Hematopoietic multipotent progenitor cell treated with erythropoietin and hydrocortisone succinate and interleukin-3 and kit ligand, for 4 days (in vitro differentiated cells): Measurements from ENCODE around the gene APBB2.

ENCODE experiments used
- DNase-seq: peaks from one replicate; pipeline ENCODE4 v3.0.0-alpha.2; 2015

APBB2 gene

DNA sequence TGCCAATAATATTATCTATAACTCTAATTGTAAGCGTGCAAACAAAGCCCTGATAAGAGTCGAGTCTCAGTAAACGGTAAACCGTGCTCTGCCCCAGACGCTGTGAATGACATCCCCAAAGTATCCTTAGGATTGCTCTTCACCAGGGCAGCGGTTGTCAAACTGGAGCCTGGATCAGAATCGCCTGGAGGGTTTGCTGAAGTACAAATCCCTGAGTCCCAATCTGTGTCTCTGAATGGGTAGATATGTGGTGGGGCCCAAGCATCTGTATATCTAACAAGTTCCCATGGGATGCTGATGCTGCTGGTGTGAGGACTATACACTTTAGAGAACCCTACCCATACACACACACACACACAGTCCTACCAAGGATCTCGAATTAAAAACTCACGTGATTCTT is 813 bp upstream of the APBB2 start:
- DNase-seq: peak; percentile 1

- DNase-seq: no peak
Measured at GRCh38 chr4:41214825-41215146, 444 bp upstream of the APBB2 start.

DNA sequence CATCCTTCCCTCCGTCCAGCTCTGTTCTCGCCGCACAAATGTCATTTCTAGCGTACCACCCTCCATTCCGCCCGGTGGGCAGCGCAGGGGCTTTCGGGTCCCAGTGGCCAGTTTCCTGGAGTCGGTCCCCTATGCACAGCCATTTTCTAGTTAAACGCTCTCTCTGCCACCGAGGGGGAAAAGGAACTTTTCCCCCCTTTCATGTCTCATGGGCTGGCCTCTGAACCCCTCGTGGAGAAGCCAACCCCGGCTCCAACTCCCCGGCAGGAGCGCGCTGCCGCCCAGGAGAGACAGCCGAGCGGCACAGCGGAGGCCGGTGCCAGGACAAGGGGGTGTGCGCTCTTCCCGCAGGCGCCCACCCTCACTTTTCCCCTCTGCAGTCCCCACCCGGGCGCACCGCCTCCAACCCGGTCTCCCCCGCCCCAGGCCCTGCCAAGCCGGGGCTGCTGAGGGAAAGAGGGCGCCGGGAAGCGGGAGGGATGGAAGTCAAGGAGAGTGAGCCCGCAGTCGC is 662 bp downstream of the APBB2 start:
- DNase-seq: peak; percentile 13

DNA sequence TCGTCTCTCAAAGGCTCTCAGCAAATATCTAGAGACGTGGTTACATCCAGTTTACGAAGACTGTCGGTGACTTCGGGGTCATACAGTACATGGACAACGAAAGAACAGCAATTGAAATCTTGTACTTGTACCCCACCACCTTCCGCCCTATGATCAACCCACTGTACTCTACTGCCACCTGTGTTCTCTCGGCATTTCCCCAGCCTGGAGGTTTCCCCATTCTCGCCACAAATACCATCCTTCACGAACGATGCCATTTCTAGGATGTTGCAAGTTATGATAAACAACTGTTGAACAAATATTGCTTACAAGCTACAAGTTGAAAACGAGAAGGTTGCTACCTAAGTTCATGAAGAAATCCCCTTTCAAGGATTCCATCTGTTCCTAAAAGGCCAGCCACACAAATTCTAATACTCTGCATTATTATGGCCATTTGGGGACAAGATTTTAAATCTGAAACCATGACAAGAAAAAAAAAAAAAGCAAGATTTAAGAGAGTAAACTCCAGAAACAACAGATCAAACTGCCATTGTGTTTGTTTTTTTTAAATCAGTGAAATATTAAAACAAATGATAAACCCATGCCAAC is 1.6 kb downstream of the APBB2 start:
- DNase-seq: peak; percentile 68

- no peak for DNase-seq
Measured at GRCh38 chr4:41211951-41212615, 2.3 kb downstream of the APBB2 start.

DNA sequence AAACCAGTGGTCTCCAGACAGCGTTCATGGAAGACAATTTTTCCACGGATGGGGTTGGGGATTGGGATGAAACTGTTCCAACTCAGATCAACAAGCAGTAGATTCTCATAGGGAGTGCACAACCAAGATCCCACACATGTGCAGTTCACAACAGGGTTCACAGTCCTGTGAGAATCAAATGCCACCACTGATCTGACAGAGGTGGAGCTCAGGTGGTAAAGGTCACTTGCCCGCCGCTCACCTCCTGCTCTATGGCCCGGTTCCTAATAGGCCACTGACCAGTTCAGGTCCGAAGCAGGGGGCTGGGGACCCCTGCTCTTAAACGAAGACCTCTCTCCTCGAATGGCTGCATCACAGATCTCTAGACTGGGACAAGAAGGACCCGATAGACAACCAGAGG is 4.4 kb downstream of the APBB2 start:
- DNase-seq: no peak

DNA sequence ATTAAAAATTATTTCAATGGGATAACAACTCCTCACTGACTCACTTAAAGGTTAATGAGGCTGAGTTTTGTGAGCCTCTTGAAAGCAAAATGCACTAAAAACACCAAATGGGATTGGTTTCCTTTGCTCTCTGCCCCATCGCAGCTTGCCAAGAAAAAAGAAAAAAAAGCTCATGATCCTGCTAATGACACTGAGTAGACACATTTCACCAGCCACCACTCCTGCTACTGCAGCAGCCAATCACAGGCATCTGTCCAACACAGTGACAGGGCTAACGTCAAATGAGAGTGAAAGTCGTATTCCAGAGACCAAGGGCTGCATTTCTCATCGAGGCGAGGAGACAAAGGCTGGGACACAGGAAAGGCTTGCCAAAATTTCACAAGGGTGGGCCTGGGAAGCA is 5.2 kb downstream of the APBB2 start:
- no peak for DNase-seq

DNA sequence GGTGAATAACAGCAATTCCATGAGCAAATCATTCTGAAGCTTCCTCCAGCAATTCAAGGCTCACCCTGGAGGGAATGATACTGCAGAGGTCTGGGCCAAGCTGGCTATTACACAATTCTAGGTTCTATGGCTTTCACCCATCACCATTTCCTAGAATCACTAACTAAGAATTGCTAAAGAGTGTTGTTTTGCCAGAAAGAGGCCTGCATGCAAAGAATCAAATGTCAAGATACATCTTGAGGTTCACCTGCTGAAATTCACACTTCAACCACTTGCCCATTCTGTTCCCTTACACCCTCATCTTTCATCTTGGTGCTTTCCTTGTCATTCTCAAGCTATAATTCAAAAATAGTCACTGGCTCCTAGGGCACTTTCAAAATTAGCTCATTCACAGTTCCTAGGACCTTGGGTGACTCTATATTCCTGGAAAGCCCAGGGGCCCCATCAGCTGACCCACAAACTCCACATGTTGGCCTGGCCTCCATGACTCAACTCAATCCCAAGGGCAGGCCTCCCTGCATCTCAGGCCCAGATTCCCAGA is 7.0 kb downstream of the APBB2 start:
- DNase-seq: peak; percentile 27

GRCh38 chr4:41205854-41206460 is 8.4 kb downstream of the APBB2 start:
- DNase-seq: no peak

DNA sequence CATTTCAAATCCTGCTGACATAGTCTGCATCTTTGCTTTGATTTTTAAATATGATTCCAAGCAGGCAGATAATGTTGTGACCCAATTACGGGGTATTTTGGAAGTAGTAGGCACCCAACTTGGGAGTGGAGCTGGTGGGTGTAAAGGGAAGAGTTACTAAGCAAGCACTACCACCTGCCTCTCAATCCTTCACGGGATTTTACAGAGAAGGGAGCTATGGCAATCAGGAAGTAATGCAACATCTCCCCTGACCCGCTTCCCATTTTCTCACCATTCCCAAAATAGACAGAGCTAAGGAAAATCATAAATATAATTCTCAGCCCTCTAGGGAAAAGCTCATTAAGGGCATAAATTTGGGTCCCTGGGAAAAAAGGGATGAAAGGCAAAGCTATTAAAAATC is 9.2 kb downstream of the APBB2 start:
- DNase-seq: no peak

DNA sequence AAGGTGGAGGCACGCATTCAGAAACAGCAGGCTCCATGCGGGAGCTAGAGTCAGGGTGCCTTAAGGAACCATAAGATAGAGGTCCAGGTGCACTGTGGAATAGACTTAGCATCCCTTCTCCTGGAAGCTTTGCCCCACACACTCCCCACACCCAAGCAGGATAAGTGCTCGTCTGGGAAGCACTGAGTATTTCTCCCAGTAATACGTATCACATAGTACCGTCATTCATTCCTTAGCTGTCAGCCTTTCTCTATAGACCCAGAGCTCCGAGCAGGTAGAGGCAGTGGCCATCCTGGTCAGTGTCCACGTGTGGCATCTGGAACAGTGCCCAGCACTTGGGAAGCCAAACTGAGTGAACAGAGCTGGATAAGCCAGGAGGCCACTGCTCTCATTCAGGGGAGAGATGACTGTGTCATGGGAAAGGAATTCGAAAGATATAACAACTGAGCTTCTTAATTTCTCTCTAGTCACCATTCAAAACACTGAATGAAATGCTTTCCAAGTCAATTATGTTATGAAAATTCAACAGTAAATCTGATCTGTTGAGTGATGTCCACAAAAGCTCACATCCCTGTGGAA is 9.9 kb downstream of the APBB2 start:
- no peak for DNase-seq

DNA sequence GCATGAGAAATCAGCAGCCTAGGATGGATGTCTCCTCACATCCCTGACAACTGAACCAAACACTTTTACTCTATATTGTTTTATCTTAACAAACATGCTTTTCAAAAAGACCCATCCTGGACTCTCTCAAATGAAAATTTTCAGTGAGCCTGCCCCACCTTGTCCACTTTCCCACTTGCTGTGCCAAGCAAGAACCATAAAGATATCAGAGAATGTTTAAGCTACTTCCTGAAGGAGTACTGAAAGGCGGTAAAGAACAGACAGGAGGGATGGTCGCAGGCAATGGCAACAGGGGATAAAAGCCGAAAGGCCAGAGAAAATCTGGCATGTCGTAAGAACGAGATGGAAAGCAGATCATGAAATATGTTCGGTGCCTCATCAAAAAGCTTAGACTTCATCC is 10.5 kb downstream of the APBB2 start:
- DNase-seq: no peak

DNA sequence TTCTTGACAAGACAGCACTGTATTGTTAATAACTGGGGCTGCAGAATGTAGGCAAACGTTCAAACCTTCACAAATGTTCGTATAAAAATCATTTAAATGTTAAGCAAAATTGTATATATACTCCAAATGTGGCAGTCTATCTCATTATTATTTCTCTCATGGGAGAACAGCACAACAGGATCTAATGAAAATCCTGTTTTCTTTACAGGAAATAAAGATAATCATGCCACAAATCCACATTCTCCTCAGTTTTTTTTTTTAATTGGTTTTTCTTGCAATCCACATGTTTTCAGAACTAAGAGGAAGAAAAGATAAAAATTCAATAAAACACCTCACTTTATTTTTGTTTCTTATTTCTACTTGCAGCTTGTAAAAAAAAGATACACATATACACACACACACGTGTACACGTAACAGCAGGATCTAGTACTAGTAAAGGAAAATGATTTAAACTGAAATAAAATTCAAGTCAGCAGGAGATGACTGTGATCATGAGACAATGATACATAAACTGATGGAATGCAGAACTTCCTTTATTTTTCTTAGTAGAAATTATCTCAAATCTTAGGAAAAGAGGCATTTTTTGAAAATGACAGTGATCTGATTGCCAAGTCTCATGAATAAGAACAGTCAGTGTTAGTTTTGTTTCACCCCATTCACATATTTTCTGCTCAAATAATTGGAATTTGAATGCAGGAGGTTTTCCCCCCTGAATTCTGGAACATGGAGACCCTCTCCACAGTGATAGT is 11.3 kb downstream of the APBB2 start:
- no peak for DNase-seq

- no peak for DNase-seq
Measured at GRCh38 chr4:41202356-41202755, 12.0 kb downstream of the APBB2 start.

DNA sequence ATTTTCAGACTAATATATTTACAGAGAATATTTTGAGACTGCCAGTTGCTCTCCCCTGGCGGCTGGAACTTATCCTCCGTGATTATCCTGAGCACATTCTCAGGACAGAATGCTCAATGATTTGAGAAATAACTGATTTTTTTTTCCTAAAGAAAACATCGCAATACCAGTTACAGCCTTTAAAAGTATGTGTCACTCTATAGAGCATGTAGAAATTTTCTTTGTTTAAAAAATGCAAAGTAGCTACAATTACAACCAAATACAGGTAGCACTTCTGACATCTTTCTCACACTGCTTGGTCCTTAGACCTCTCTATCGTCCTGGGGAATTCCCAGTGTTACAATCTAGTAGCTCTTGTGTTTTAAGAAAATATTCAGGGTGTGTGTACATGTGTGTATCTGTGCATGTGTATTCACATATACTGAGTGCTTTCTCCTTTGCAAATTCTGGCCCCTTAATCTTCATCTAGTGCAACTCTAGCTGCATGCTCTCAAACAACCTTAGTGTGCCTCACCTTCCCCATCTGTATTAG is 13.8 kb downstream of the APBB2 start:
- DNase-seq: no peak

DNA sequence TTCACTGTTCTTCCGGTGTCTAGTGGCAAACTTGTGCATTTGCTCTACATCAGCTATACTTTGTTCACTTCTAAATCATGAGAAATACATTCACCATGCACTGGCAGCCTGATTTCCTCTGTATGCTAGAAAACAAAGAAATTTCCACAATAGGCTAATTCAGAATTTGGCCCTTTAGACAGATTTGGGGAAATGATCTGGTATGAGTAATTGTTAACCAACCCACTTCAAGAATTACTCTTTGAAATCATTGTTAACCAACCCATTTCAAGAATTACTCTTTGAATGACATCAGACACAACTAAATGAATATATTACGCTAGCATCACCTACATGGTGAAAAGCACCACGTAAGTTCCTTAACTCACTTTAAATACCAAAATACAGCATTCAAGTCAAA is 14.6 kb downstream of the APBB2 start:
- no peak for DNase-seq

- DNase-seq: no peak
Measured at GRCh38 chr4:41197996-41198395, 16.3 kb downstream of the APBB2 start.

GRCh38 chr4:41197495-41197894 is 16.8 kb downstream of the APBB2 start:
- DNase-seq: no peak

DNA sequence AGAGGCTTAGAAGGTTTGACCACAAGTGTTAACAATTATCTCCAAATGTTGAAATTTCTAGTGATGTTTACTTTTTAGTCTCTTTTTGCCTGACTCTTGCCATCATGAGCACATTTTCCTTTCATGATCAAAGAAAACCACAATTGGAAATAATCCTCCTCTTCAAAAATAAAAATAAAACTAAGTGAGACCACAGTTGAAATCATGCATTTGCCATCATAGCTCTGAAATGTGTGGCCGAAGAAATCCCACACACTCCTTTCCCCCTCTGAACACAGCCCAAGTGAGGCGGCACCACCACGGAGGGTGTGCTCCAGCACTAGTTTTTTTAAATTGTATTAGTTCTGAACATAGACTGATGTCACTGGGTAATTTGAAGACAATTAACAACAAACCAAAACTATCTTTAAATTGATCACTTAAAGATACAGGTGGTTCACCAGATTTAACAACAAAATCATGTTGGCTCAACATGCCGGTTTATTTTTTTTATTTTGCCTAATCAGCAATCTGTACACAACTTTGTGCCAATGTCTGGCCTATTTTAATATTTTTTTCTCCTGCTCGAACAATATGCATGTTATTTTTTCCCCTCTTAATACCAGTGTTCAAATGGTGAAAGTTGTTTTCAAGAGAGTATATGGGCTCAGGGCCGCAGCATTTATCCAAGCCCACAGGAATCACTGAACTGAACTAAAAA is 17.6 kb downstream of the APBB2 start:
- no peak for DNase-seq

GRCh38 chr4:41192136-41192535 is 22.2 kb downstream of the APBB2 start:
- no peak for DNase-seq

- no peak for DNase-seq
Measured at GRCh38 chr4:41189666-41190065, 24.7 kb downstream of the APBB2 start.

DNA sequence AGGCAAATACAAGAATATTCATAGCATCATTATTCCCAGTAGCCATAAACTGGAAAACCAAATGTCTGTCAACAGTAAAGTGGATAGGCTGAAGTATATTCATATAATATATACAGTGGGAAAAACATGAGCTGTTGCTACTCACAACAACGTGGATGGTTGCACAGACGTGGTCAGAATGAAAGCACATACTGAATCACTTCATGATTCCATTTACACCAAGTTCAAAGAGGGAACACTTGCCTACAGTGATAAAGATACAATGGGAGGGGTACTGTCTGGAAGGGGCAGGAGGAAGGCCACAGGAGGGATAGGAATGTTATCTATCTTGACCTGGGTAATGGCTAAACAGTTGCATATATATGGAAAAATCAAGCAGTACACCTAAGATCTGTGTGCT is 25.3 kb downstream of the APBB2 start:
- DNase-seq: no peak
